GM19397 (cell line): Measurements from ENCODE around the gene PLET1.
A peak's percentile ranks its signal among the peaks of the same experiment; 100 is the strongest.

Experiments used
- ATAC-seq: cut with Tn5 transposase; IDR thresholded peaks from one replicate; pipeline ENCODE4 v1.9.1; 2021; ENCODE audit warnings: mild to moderate bottlenecking, moderate library complexity; ENCODE audit not compliant: unreplicated experiment

The PLET1 gene

GRCh38 chr11:112248201-112248600, 12.5 kb downstream of the PLET1 start:
- no peak for ATAC-seq

GRCh38 chr11:112247201-112247600, 13.5 kb downstream of the PLET1 start:
- ATAC-seq = no peak

- ATAC-seq = no peak
Observed at GRCh38 chr11:112241486-112241885, 19.2 kb downstream of the PLET1 start.

- ATAC-seq = no peak
Observed at GRCh38 chr11:112238041-112238440, 22.6 kb downstream of the PLET1 start.

- no peak for ATAC-seq
Observed at GRCh38 chr11:112237451-112237850, 23.2 kb downstream of the PLET1 start.

- no peak for ATAC-seq
Observed at GRCh38 chr11:112235750-112236390, 24.8 kb downstream of the PLET1 start.

- ATAC-seq = no peak
Observed at GRCh38 chr11:112231952-112232351, 28.7 kb downstream of the PLET1 start.

- ATAC-seq = no peak
Observed at GRCh38 chr11:112229746-112230433, 30.8 kb downstream of the PLET1 start.

- no peak for ATAC-seq
Observed at GRCh38 chr11:112229159-112229558, 31.5 kb downstream of the PLET1 start.

- no peak for ATAC-seq
Observed at GRCh38 chr11:112228706-112229105, 32.0 kb downstream of the PLET1 start.

GRCh38 chr11:112227471-112227870, 33.2 kb downstream of the PLET1 start:
- no peak for ATAC-seq

GRCh38 chr11:112226831-112227401, 33.7 kb downstream of the PLET1 start:
- ATAC-seq = peak; percentile 47

GRCh38 chr11:112226062-112226830, 34.4 kb downstream of the PLET1 start, which contains the start of gene PTS:
Gene PTS (plus strand): TSS chr11:112226428. CDS start chr11:112226444, 16 bp downstream.
- ATAC-seq = peak; percentile 96

- no peak for ATAC-seq
Observed at GRCh38 chr11:112225753-112226061, 35.0 kb downstream of the PLET1 start.

GRCh38 chr11:112223754-112224532, 36.7 kb downstream of the PLET1 start:
- ATAC-seq = no peak

- no peak for ATAC-seq
Observed at GRCh38 chr11:112223121-112223520, 37.5 kb downstream of the PLET1 start.

- ATAC-seq = no peak
Observed at GRCh38 chr11:112222303-112222702, 38.4 kb downstream of the PLET1 start.

GRCh38 chr11:112221274-112221835, 39.3 kb downstream of the PLET1 start:
- no peak for ATAC-seq

GRCh38 chr11:112219476-112220232, 41.0 kb downstream of the PLET1 start:
- ATAC-seq = peak; percentile 94
